NCI-H526 (cell line): Measurements from ENCODE around the gene ROBO2.
A peak's percentile ranks its signal among the peaks of the same experiment; 100 is the strongest.

Experiments
- DNase-seq, 2 experiments: peaks; one replicate each; lab custom pipeline; 2025; lab: John Stamatoyannopoulos, UW

ROBO2 gene

GRCh38 chr3:77190374-77190773 lies 150.5 kb downstream of the ROBO2 start:
- no peak for DNase-seq

- DNase-seq: no peak
Measured at GRCh38 chr3:77191014-77191413, 151.1 kb downstream of the ROBO2 start.

- DNase-seq: no peak
Measured at GRCh38 chr3:77191640-77192039, 151.7 kb downstream of the ROBO2 start.

DNA sequence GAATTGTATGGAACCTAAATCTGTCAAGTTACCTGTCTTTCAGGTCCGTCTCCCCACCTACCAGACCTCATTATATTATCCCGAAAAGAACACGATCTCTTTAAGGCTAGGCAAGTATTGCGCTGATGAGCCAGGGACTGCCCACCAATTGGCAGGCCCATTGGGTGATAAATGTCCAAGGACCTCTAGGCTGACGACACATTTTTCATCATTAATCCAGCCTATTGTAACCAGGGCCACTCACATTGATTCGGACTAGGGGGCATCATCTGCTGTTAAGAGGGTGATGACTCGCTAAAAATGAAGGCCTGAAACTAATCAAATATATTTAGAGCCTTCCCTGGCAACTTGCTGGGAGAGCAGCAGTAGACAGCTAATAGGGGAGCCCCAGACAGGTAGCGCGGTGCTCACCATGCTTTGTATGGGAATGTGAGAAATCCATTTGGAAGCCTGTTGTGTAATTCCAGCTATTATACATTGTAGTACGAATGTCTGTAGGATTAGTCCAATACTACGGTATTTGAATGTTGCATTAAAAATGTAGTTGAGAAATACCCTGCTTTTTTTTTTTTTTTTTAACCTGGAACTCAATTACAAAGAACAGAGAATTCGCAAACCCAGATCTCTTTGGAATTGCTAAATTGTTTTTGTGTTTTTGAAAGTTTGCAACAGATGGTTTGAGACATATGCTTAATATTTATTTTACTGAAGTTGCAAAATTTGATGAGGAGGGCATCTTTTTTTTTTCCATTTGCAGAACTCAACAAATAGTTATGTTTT lies 156.1 kb downstream of the ROBO2 start:
- no peak for DNase-seq

DNA sequence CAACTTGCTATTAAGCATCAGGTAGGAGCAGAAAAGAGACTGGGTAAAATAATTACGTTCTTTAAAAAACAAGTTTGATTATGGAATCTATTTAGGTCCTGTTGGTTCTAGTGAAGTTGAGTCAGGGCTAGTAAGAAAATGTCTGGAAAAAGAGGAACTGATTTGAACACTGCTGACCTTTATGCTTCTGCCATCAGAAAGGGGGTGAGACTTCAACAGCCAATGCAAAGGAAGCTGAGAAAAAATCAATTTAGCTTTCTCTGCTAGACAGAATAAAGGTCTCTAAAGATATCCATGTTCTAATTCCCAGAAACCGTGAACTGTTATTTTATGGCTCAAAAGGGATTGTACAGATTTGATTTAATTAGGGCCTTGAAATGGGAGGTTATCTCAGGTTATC lies 157.5 kb downstream of the ROBO2 start:
- no peak for DNase-seq

- DNase-seq: no peak
Measured at GRCh38 chr3:77203851-77204250, 164.0 kb downstream of the ROBO2 start.

GRCh38 chr3:77204788-77205187 lies 164.9 kb downstream of the ROBO2 start:
- no peak for DNase-seq

- DNase-seq: no peak
Measured at GRCh38 chr3:77207753-77208152, 167.9 kb downstream of the ROBO2 start.

GRCh38 chr3:77222701-77223100 lies 182.8 kb downstream of the ROBO2 start:
- DNase-seq: no peak

- no peak for DNase-seq
Measured at GRCh38 chr3:77227567-77227966, 187.7 kb downstream of the ROBO2 start.

DNA sequence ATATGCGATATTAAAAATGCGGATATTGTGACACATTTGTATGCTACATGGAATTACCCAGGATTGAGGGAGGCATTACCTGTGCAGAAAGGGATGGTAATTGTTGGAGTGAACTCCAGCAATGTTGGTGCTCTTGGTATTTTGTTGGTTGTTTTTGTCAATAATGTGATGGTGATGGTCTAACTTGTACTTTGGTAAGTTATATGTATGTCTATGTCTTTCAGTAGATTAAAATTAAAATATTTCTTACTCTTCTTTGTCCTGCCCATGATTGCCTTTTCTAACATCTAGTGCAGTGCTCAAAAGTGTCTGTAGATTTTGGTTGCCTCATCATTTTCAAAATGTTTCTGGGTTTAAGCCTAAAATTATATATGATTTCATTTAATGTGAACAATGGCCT lies 192.7 kb downstream of the ROBO2 start:
- no peak for DNase-seq

DNA sequence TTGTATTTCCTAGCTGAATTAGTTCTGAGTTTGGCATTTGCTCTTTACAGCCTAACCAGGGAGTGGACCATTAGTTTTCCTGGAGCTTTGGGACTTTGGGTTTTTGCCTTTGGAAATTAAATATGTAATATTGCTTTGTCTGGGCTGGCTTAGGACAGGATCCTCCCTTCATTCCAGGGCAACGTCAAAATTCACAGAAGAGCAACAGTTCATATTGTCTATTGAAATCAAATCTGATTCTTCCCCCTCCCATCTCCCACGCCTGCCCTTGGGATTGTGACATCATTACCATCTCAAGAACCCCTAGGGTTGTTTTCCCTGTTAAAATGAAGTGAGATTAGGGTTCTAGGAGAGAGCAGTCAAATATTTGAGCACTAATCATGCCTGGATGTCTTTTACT lies 194.1 kb downstream of the ROBO2 start:
- DNase-seq: no peak

- DNase-seq: no peak
Measured at GRCh38 chr3:77236118-77236517, 196.2 kb downstream of the ROBO2 start.

DNA sequence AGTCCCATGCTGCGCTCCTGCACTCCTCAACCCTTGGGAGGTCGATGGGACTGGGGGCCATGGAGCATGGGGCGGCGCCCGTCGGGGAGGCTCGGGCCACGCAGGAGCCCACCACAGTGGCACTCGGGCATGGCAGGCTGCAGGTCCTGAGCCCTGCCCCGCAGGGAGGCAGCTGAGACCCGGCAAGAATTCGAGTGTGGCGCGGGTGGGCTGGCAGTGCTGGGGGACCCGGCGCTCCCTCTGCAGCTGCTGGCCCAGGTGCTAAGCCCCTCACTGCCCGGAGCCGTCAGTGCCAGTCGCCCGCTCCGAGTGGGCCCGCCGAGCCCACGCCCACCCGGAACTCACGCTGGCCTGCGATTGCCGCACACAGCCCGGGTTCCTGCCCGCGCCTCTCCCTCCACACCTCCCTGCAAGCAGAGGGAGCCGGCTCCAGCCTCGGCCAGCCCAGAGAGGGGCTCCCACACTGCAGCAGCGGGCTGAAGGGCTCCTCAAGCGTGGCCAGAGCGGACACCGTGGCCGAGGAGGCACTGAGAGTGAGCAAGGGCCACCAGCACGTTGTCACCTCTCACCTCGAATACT lies 200.3 kb downstream of the ROBO2 start:
- no peak for DNase-seq

GRCh38 chr3:77242371-77242770 lies 202.5 kb downstream of the ROBO2 start:
- no peak for DNase-seq

DNA sequence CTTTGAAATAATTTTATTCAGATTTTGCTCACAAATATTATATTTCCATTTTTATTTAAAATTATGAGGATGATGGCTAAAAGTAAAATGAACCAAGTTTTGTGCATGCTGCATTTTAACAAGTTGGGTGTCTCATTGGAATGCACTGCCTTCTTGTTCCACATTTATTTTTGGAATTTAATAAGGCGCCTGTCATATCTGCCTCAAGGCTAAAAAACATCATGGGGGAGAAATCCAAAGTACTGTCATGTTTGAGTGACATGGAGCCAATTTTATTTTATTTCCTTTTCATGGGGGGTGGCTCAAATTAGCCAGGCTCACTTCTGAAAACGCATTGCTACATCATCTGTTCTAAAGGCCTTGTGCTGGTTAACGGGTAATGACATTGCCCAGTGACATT lies 205.1 kb downstream of the ROBO2 start:
- DNase-seq: no peak

GRCh38 chr3:77247061-77247460 lies 207.2 kb downstream of the ROBO2 start:
- DNase-seq: no peak

GRCh38 chr3:77247817-77248216 lies 207.9 kb downstream of the ROBO2 start:
- DNase-seq: no peak

- no peak for DNase-seq
Measured at GRCh38 chr3:77248420-77248819, 208.5 kb downstream of the ROBO2 start.

DNA sequence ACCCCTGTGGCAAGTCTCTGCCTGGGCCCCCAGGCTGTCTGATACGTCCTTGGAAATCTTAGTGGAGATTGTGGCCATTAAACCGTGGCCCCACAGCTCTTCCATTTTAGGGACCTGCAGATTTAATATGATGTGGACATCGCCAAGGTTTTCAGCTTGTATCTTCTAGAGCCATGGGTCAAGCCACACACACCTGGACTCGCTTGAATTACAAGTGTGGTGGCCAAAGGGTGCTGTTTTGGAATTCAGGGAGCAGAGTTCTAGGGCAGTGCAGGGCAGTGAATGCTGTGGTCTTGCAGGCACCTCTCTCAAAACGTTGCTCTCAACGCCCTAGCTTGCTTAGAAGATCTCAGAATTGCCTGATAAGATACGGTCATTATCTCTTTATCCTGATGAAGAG lies 211.2 kb downstream of the ROBO2 start:
- DNase-seq: no peak

DNA sequence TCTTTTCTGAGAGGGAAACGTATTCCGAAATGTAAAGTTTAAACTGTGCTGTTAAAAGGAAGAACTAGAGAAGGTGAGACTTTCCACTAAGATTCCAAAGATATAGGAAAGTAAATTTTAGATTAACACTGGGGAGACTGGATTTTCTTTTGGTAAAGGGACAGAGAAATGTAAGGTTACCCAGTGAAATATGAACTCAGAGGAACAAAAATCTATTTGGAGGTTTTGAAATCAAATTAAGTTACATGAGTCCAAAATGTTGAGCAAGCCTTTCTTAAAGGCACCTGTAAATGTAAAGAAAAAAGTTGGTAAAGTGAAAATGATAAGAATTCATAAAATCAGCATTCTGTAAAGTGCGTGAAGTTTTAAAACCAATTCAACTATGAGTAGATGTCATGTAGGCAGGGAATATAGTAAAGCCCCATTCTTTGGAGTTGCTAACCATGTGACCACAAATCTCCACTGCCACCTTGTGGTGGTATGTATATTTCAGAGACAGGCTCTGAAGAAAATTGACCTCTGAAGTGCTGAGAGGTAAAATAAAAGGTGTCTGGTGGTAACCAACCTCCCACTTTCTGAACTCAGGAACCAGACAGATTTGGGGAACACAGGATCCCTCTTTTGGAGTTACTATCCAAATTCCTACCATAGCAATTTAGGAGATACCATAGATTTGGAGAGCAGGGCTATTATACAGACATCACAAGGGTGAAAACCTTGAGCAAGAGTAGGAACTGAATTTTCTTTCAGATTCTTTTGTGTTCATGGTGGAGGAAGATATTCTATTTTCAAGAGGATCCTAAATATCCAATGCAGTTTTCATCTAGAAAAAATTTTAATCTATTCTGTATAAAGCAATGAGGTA lies 215.3 kb downstream of the ROBO2 start:
- peak in 1 of 2 experiments; percentile 38 for DNase-seq

DNA sequence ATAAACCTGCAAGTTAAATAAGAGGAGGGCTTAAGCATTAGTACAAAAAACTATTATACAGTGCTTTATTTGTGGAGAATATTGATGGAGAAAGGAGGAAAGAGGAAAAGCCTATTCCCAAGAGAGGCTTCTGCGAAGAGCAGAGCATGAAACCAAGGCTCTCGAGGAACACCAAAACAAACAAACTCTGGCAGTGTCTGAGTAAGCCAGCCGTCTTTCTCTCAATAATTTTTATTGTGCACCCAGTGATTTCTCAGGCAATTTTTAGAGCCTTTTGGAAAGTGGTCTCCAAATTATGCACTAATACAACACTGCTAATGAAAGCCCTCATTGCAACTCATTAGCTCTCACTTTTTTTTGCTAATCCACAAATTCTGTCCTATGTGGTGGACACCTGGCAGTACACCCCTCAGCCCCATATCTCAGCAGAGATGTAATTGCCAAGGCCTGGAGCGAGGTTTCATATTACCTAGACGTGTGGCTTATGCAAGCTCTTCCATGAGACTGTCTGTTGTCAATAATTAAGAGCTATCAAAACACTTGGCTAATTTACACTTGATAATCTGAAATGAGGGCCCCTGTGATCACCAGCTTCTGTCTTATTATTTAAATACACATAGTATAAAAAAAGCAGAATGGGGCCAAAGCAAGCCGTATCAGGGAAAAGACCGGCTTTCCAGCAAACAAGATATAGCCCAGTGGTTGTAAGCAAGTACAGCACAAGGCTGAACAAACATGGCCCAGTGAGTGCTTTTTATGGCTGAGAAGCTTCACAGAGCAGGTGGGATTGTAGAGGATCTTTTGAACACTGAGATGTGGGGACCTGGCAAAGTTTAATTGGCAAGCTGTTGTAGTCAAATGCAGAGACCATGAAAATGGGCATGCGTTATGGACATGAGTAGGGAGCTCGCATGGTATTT lies 216.9 kb downstream of the ROBO2 start:
- DNase-seq: no peak
